Fibroblast of lung (primary cell): ENCODE data around the gene ACTR3. TPM values are rescaled to one million over a fixed set of nuclear protein-coding genes. Genes with fewer than 3 reads are reported as not detected.

Experiments
- DNase-seq, 2 donors: peaks; one replicate each; pipeline versions ENCODE4 v3.0.0 to v3.0.0-alpha.2; 2010; ENCODE audit warnings: low read depth in 2 of 2
- H2AFZ ChIP-seq: 2 replicates; pipeline ENCODE4 v1.5.1; 2012; ENCODE audit warnings: low read length, control low read depth, inconsistent platforms
- H3K27ac ChIP-seq: 2 replicates; pipeline ENCODE4 v1.5.1; 2011; ENCODE audit warnings: low read length, control low read depth; ENCODE audit not compliant: insufficient read depth
- H3K27me3 ChIP-seq: 2 replicates; pipeline ENCODE4 v1.5.1; 2011; ENCODE audit warnings: mild to moderate bottlenecking, low read length; ENCODE audit not compliant: control insufficient read depth, insufficient read depth
- H3K36me3 ChIP-seq: 2 replicates; pipeline ENCODE4 v1.5.1; 2011; ENCODE audit warnings: low read length; ENCODE audit not compliant: control insufficient read depth, insufficient read depth
- H3K4me1 ChIP-seq: 2 replicates; pipeline ENCODE4 v1.5.1; 2011; ENCODE audit warnings: low read length; ENCODE audit not compliant: control insufficient read depth, insufficient read depth; ENCODE audit errors: extremely low read depth
- H3K4me2 ChIP-seq: 2 replicates; pipeline ENCODE4 v1.5.1; 2011; ENCODE audit warnings: low read length, control low read depth; ENCODE audit not compliant: insufficient read depth; ENCODE audit errors: extremely low read depth
- H3K4me3 ChIP-seq, 4 experiments: fragments of 200-600 bp in 1 of 4; sonication (generic) in 1 of 4; replicated peaks in 1 of 4; 2 replicates each; pipeline ENCODE4 v1.5.1; 2011 to 2016; ENCODE audit warnings: low read length in 4 of 4, low read depth in 3 of 4, mild to moderate bottlenecking in 3 of 4, control low read depth in 2 of 4, inconsistent platforms in 1 of 4, mixed read lengths in 1 of 4; ENCODE audit not compliant: insufficient read depth in 1 of 4; ENCODE audit errors: control extremely low read depth in 1 of 4
- H3K79me2 ChIP-seq: 2 replicates; pipeline ENCODE4 v1.5.1; 2012; ENCODE audit warnings: mild to moderate bottlenecking, low read length, inconsistent platforms; ENCODE audit not compliant: control insufficient read depth, insufficient read depth
- H3K9ac ChIP-seq: 2 replicates; pipeline ENCODE4 v1.5.1; 2011; ENCODE audit warnings: mild to moderate bottlenecking, low read length, control low read depth; ENCODE audit not compliant: insufficient read depth
- H3K9me3 ChIP-seq: 2 replicates; pipeline ENCODE4 v1.5.1; 2012; ENCODE audit warnings: low read depth, low read length; ENCODE audit not compliant: control insufficient read depth, insufficient read depth
- H4K20me1 ChIP-seq: 2 replicates; pipeline ENCODE4 v1.5.1; 2011; ENCODE audit warnings: low read length; ENCODE audit not compliant: control insufficient read depth, insufficient read depth; ENCODE audit errors: extremely low read depth
- CTCF ChIP-seq, 2 donors: IDR thresholded peaks in 1 of 2; conservative IDR thresholded peaks in 1 of 2; 1 replicate in 1 of 2; 2 replicates in 1 of 2; pipeline ENCODE4 v1.5.1; 2011 to 2012; ENCODE audit warnings: low read length in 2 of 2, control low read depth in 1 of 2, inconsistent platforms in 1 of 2, low read depth in 1 of 2, mild to moderate bottlenecking in 1 of 2
- EZH2 ChIP-seq: IDR thresholded peaks from 2 replicates; pipeline ENCODE4 v1.5.1; 2012; ENCODE audit warnings: low read length, control low read depth, mild to moderate bottlenecking; ENCODE audit errors: missing control alignments
- polyA plus RNA-seq, 2 donors: library from polyadenylated mRNA; depleted of rRNA in 1 of 2; stranded (reverse) in 1 of 2; unstranded in 1 of 2; fragments of >200 nt; gene quantifications; 2 replicates each; pipeline ENCODE4 v1.2.1, GENCODE V29; 2011 to 2012; ENCODE audit warnings: missing spikeins in 1 of 2
- total RNA-seq: library from RNA; depleted of rRNA; stranded (reverse); fragments of >200 nt; gene quantifications from 2 replicates; pipeline ENCODE4 v1.2.1, GENCODE V29; 2014

Gene ACTR3
- total and polyA plus RNA-seq, 2 donors (not counting 1 experiment from before 2014, with no cell fraction given), result 177 to 479 TPM

GRCh38 chr2:114005110-114005783 lies 115.4 kb downstream of the ACTR3 start:
- Histone ChIP-seq H3K27ac (no peak overlapping the region), H3K27me3 (no peaks in the 10 kb centered on the region), H3K79me2 (no peaks in the 10 kb centered on the region), H3K9me3 (no peaks in the 10 kb centered on the region), H3K9ac (no peak overlapping the region), H3K4me1 (no peaks in the 10 kb centered on the region), H2AFZ (no peak overlapping the region), H4K20me1 (no peaks in the 10 kb centered on the region), H3K4me2 (no peak overlapping the region), H3K36me3 (no peaks in the 10 kb centered on the region), H3K4me3 (no peak overlapping the region)
- TF ChIP-seq CTCF (conservative IDR thresholded peaks at IDR 0.05 in 1 of 2, IDR thresholded peaks at IDR 0.05 in 1 of 2; ENCODE audit: low read depth in 1 of 2, low read length in 2 of 2), result no peak
- TF ChIP-seq EZH2, result no peak
- no peak for DNase-seq

GRCh38 chr2:114006460-114006859 lies 116.6 kb downstream of the ACTR3 start:
- Histone ChIP-seq H3K4me1 (no peaks in the 10 kb centered on the region), H3K9me3 (no peaks in the 10 kb centered on the region), H4K20me1 (no peaks in the 10 kb centered on the region), H3K36me3 (no peaks in the 10 kb centered on the region), H3K27me3 (no peaks in the 10 kb centered on the region), H3K27ac (no peak overlapping the region), H3K9ac (no peak overlapping the region), H2AFZ (no peak overlapping the region), H3K79me2 (no peaks in the 10 kb centered on the region), H3K4me3 (no peak overlapping the region), H3K4me2 (no peak overlapping the region)
- TF ChIP-seq EZH2 (no peak), CTCF (conservative IDR thresholded peaks at IDR 0.05 in 1 of 2, IDR thresholded peaks at IDR 0.05 in 1 of 2; ENCODE audit: low read depth in 1 of 2, low read length in 2 of 2) (no peak)
- no peak for DNase-seq

GRCh38 chr2:114007436-114007835 lies 117.5 kb downstream of the ACTR3 start:
- Histone ChIP-seq H2AFZ (no peak overlapping the region), H3K27ac (no peak overlapping the region), H3K4me3 (no peak overlapping the region), H3K79me2 (no peaks in the 10 kb centered on the region), H3K4me1 (no peaks in the 10 kb centered on the region), H4K20me1 (no peaks in the 10 kb centered on the region), H3K4me2 (no peak overlapping the region), H3K9ac (no peak overlapping the region), H3K36me3 (no peaks in the 10 kb centered on the region), H3K9me3 (no peaks in the 10 kb centered on the region), H3K27me3 (no peaks in the 10 kb centered on the region)
- TF ChIP-seq EZH2 (no peak), CTCF (conservative IDR thresholded peaks at IDR 0.05 in 1 of 2, IDR thresholded peaks at IDR 0.05 in 1 of 2; ENCODE audit: low read depth in 1 of 2, low read length in 2 of 2) (no peak)
- DNase-seq, result no peak
